KMS-11 (cell line): ENCODE results near the gene PTGS1.

Source experiments
- H2AFZ ChIP-seq: fragments of 200-600 bp; sonication (generic); 2 replicates; pipeline ENCODE4 v1.6.1; 2016; ENCODE audit warnings: antibody characterized with exemption, mixed run types, low read depth
- H3K27ac ChIP-seq: fragments of 200-600 bp; sonication (generic); 2 replicates; pipeline ENCODE4 v1.6.1; 2016; ENCODE audit warnings: mild to moderate bottlenecking, mixed run types
- H3K27me3 ChIP-seq: fragments of 200-600 bp; sonication (generic); 2 replicates; pipeline ENCODE4 v1.6.1; 2017; ENCODE audit warnings: mild to moderate bottlenecking, low read depth, mixed run types, moderate library complexity; ENCODE audit not compliant: insufficient read depth
- H3K36me3 ChIP-seq: fragments of 200-600 bp; sonication (generic); 2 replicates; pipeline ENCODE4 v1.6.1; 2017; ENCODE audit warnings: mild to moderate bottlenecking, mixed run types; ENCODE audit not compliant: insufficient read depth
- H3K4me1 ChIP-seq: fragments of 200-600 bp; sonication (generic); 2 replicates; pipeline ENCODE4 v1.6.1; 2016; ENCODE audit warnings: mild to moderate bottlenecking, low read depth, mixed run types; ENCODE audit not compliant: poor library complexity, severe bottlenecking
- H3K4me2 ChIP-seq: fragments of 200-600 bp; sonication (generic); 2 replicates; pipeline ENCODE4 v1.7.0; 2016; ENCODE audit warnings: mild to moderate bottlenecking, mixed run types
- H3K4me3 ChIP-seq: fragments of 200-600 bp; sonication (generic); IDR thresholded peaks from 2 replicates; pipeline ENCODE4 v1.6.1; 2017; ENCODE audit warnings: low read depth, low read length, mixed read lengths; ENCODE audit not compliant: insufficient read depth
- H3K79me2 ChIP-seq: fragments of 200-600 bp; sonication (generic); 2 replicates; pipeline ENCODE4 v1.6.1; 2016; ENCODE audit warnings: low read depth, mixed run types; ENCODE audit not compliant: insufficient read depth
- H3K9ac ChIP-seq: fragments of 200-600 bp; sonication (generic); 2 replicates; pipeline ENCODE4 v1.6.1; 2016; ENCODE audit warnings: mild to moderate bottlenecking, mixed run types
- H4K20me1 ChIP-seq: fragments of 200-600 bp; sonication (generic); 2 replicates; pipeline ENCODE4 v1.6.1; 2016; ENCODE audit warnings: mild to moderate bottlenecking, mixed run types; ENCODE audit not compliant: insufficient read depth
- TF ChIP-seq, protein P1 (sequence below): fragments of 200-600 bp; sonication (generic); conservative IDR thresholded peaks from 2 replicates; pipeline ENCODE4 v1.6.1; 2017; ENCODE audit warnings: low read depth, mild to moderate bottlenecking, antibody characterized with exemption, low read length, moderate library complexity, mixed read lengths

Gene PTGS1

GRCh38 chr9:122389799-122390481 is 19.1 kb downstream of the PTGS1 start:
- Histone ChIP-seq H4K20me1 (no peaks in the 10 kb centered on the region), H3K79me2 (no peaks in the 10 kb centered on the region), H3K27me3 (no peaks in the 10 kb centered on the region), H3K27ac (no peak overlapping the region), H3K4me1 (no peaks in the 10 kb centered on the region), H3K9ac (no peak overlapping the region), H3K4me3 (no peak overlapping the region), H3K4me2 (no peak overlapping the region), H2AFZ (no peak overlapping the region), H3K36me3 (no peaks in the 10 kb centered on the region)
- TF ChIP-seq, protein P1, sequence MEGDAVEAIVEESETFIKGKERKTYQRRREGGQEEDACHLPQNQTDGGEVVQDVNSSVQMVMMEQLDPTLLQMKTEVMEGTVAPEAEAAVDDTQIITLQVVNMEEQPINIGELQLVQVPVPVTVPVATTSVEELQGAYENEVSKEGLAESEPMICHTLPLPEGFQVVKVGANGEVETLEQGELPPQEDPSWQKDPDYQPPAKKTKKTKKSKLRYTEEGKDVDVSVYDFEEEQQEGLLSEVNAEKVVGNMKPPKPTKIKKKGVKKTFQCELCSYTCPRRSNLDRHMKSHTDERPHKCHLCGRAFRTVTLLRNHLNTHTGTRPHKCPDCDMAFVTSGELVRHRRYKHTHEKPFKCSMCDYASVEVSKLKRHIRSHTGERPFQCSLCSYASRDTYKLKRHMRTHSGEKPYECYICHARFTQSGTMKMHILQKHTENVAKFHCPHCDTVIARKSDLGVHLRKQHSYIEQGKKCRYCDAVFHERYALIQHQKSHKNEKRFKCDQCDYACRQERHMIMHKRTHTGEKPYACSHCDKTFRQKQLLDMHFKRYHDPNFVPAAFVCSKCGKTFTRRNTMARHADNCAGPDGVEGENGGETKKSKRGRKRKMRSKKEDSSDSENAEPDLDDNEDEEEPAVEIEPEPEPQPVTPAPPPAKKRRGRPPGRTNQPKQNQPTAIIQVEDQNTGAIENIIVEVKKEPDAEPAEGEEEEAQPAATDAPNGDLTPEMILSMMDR, result no peak

DNA sequence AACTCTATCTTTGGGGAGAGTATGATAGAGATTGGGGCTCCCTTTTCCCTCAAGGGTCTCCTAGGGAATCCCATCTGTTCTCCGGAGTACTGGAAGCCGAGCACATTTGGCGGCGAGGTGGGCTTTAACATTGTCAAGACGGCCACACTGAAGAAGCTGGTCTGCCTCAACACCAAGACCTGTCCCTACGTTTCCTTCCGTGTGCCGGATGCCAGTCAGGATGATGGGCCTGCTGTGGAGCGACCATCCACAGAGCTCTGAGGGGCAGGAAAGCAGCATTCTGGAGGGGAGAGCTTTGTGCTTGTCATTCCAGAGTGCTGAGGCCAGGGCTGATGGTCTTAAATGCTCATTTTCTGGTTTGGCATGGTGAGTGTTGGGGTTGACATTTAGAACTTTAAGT is 21.5 kb downstream of the PTGS1 start:
- H3K9ac ChIP-seq, result no peak overlapping the region
- no peak overlapping the region for H3K4me2 ChIP-seq
- H3K27ac ChIP-seq, result no peak overlapping the region
- H3K4me1 ChIP-seq, result no peaks in the 10 kb centered on the region
- no peak overlapping the region for H2AFZ ChIP-seq
- no peaks in the 10 kb centered on the region for H3K27me3 ChIP-seq
- H4K20me1 ChIP-seq, result no peaks in the 10 kb centered on the region
- H3K4me3 ChIP-seq, result no peak overlapping the region
- H3K79me2 ChIP-seq, result no peaks in the 10 kb centered on the region
- TF ChIP-seq, protein P1, result no peak
- no peaks in the 10 kb centered on the region for H3K36me3 ChIP-seq

DNA sequence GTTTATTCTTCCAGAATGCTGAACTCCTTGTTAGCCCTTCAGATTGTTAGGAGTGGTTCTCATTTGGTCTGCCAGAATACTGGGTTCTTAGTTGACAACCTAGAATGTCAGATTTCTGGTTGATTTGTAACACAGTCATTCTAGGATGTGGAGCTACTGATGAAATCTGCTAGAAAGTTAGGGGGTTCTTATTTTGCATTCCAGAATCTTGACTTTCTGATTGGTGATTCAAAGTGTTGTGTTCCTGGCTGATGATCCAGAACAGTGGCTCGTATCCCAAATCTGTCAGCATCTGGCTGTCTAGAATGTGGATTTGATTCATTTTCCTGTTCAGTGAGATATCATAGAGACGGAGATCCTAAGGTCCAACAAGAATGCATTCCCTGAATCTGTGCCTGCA is 21.9 kb downstream of the PTGS1 start:
- no peaks in the 10 kb centered on the region for H3K36me3 ChIP-seq
- no peaks in the 10 kb centered on the region for H3K79me2 ChIP-seq
- no peak overlapping the region for H3K9ac ChIP-seq
- H2AFZ ChIP-seq, result no peak overlapping the region
- H3K4me3 ChIP-seq, result no peak overlapping the region
- H3K4me1 ChIP-seq, result no peaks in the 10 kb centered on the region
- no peaks in the 10 kb centered on the region for H3K27me3 ChIP-seq
- no peak overlapping the region for H3K4me2 ChIP-seq
- H4K20me1 ChIP-seq, result no peaks in the 10 kb centered on the region
- H3K27ac ChIP-seq, result no peak overlapping the region
- TF ChIP-seq, protein P1, result no peak

GRCh38 chr9:122393284-122393983 is 22.6 kb downstream of the PTGS1 start:
- Histone ChIP-seq H4K20me1 (no peaks in the 10 kb centered on the region), H3K79me2 (no peaks in the 10 kb centered on the region), H3K36me3 (no peaks in the 10 kb centered on the region), H3K27ac (no peak overlapping the region), H3K4me2 (no peak overlapping the region), H3K9ac (no peak overlapping the region), H3K27me3 (no peaks in the 10 kb centered on the region), H3K4me3 (no peak overlapping the region), H3K4me1 (no peaks in the 10 kb centered on the region), H2AFZ (no peak overlapping the region)
- TF ChIP-seq, protein P1, result no peak
